ENCODE results near the gene HYAL2. TPM values are rescaled to one million over a fixed set of nuclear protein-coding genes. Genes with fewer than 3 reads are reported as not detected.
A peak's percentile ranks its signal among the peaks of the same experiment; 100 is the strongest.

HYAL2 gene
- total and polyA plus RNA-seq, 4 donors, result 19.5 to 57.6 (median 33.2) TPM

DNA sequence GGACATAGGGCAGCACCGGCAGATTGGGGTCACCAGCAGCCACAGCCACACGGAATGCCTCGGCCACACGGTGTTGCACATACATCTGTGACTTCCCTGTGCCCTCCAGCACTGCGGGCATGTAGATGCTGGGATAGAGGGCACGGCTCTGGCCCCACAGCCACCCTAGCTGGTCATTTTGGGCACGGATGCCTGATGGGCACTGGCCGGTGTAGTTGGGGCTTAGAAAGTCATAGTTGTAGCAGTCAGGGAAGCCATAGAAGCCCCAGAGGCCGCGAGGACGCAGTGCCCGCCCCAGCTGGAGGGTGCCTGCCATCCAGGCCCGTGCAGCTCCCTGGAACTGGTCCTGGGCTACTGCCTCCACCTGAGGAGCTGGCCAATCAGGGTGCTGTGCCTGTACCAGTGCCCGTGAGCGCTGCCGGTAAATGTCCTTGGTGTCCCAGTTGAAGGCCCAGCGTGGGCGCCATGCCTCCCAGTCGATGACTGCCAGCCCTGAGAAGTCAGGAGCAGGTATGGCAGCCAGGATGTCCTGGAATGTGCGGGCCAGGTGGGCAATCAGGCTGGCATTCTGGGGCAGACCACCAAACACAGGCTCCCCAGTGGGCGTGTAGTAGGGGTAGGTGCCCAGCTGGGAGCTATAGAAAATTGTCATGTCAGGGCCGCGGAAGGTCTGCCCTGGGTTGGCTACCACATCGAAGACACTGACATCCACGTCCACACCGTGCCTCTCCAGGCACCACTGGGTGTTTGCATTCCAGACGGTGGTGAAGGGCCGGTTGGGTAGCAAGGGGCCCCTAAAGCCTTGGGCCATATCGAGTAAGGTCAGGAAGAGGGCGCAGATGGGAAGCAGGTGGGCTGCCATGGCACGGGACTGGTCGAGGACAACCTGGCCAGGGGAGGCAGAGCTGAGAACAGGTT lies 20.2 kb downstream of the HYAL2 start:
- Histone ChIP-seq H3K36me3 (ENCODE audit: control insufficient read depth in 4 of 4, insufficient read depth in 3 of 4, low read depth in 1 of 4, low read length in 3 of 4) (peaks cover 0 to 3% (median 0%) of the 10 kb centered on the region in 4 donors), H3K9me3 (ENCODE audit: control insufficient read depth in 4 of 4, low read length in 3 of 4) (no peaks in the 10 kb centered on the region), H3K9ac (ENCODE audit: low read depth in 1 of 2, low read length in 2 of 2) (peak overlapping the region; percentile 75 to 87), H3K27me3 (ENCODE audit: control insufficient read depth in 4 of 4, insufficient read depth in 4 of 4, low read length in 3 of 4) (no peaks in the 10 kb centered on the region), H3K4me3 (ENCODE audit: low read depth in 1 of 3, low read length in 3 of 3) (peak overlapping the region; percentile 50 to 81 (median 66)), H3K4me1 (ENCODE audit: control insufficient read depth in 4 of 4, insufficient read depth in 4 of 4, low read length in 3 of 4) (peaks cover 12 to 48% (median 31%) of the 10 kb centered on the region in 4 donors), H3K27ac (ENCODE audit: low read depth in 1 of 2, low read length in 2 of 2) (peak overlapping the region; percentile 84 to 98)
- TF ChIP-seq ZBTB33 (IDR thresholded peaks at IDR 0.05) (no peak), RAD21 (IDR thresholded peaks at IDR 0.05) (peak in 1 of 2 donors; percentile 3), EGR1 (IDR thresholded peaks at IDR 0.05; ENCODE audit: low read depth in 2 of 2) (no peak), HNF4A (conservative IDR thresholded peaks at IDR 0.05) (no peak), GABPA (IDR thresholded peaks at IDR 0.05 in 1 of 2, conservative IDR thresholded peaks at IDR 0.05 in 1 of 2) (no peak), MAX (IDR thresholded peaks at IDR 0.05) (peak; percentile 59), JUND (IDR thresholded peaks at IDR 0.05) (no peak), NR2F2 (IDR thresholded peaks at IDR 0.05) (no peak), FOXA2 (IDR thresholded peaks at IDR 0.05) (no peak), HNF4G (IDR thresholded peaks at IDR 0.05) (no peak), FOXA1 (IDR thresholded peaks at IDR 0.05) (no peak), REST (IDR thresholded peaks at IDR 0.05) (peak; percentile 47), ATF3 (IDR thresholded peaks at IDR 0.05) (no peak), CTCF (IDR thresholded peaks at IDR 0.05; ENCODE audit: low read depth, low read length, missing input control) (no peak), RXRA (IDR thresholded peaks at IDR 0.05) (no peak), TAF1 (conservative IDR thresholded peaks at IDR 0.05) (no peak), SP1 (IDR thresholded peaks at IDR 0.05) (no peak), YY1 (IDR thresholded peaks at IDR 0.05) (peak; percentile 87)
- WGBS, result 35% methylated on average over 32 of the region's 32 CpGs
- peak; percentile 32 for DNase-seq (ENCODE audit: low spot score)

Measured in liver (tissue), 9 donors.